Endothelial cell (in vitro differentiated cells): Measurements from ENCODE around the gene RASAL2. TPM values are rescaled to one million over a fixed set of nuclear protein-coding genes. Genes with fewer than 3 reads are reported as not detected.

Source experiments
- DNase-seq: peaks from one replicate; pipeline ENCODE4 v3.0.0; 2021; ENCODE audit warnings: low spot score
- H3K27ac Mint-ChIP-seq: one replicate; pipeline ENCODE4 v1.8.0; 2021; ENCODE audit warnings: mixed read lengths, inconsistent platforms; ENCODE audit not compliant: unreplicated experiment
- H3K27me3 Mint-ChIP-seq: one replicate; pipeline ENCODE4 v1.8.0; 2021; ENCODE audit warnings: mild to moderate bottlenecking, moderate library complexity, mixed read lengths, inconsistent platforms; ENCODE audit not compliant: unreplicated experiment
- H3K36me3 Mint-ChIP-seq: one replicate; pipeline ENCODE4 v1.8.0; 2021; ENCODE audit warnings: mild to moderate bottlenecking, low read depth, mixed read lengths, inconsistent platforms; ENCODE audit not compliant: unreplicated experiment
- H3K4me1 Mint-ChIP-seq: one replicate; pipeline ENCODE4 v1.8.0; 2021; ENCODE audit warnings: mild to moderate bottlenecking, mixed read lengths, inconsistent platforms; ENCODE audit not compliant: unreplicated experiment
- H3K4me3 Mint-ChIP-seq: one replicate; pipeline ENCODE4 v1.8.0; 2021; ENCODE audit warnings: mild to moderate bottlenecking, mixed read lengths, inconsistent platforms; ENCODE audit not compliant: unreplicated experiment
- H3K9me3 Mint-ChIP-seq: one replicate; pipeline ENCODE4 v1.8.0; 2021; ENCODE audit warnings: mixed read lengths, inconsistent platforms; ENCODE audit not compliant: unreplicated experiment
- CTCF ChIP-seq: fragments of 200-600 bp; sonication (generic); IDR thresholded peaks from one replicate; pipeline ENCODE4 v1.5.0; 2021; ENCODE audit warnings: antibody characterized with exemption; ENCODE audit not compliant: unreplicated experiment
- total RNA-seq: library from RNA; stranded (reverse); fragmentation: NEBNext Ultra II Directional; extraction: Animal tissue kit (Norgen Biotek cat#: 25700); gene quantifications from one replicate; pipeline ENCODE4 v1.2.1, GENCODE V29; 2021; ENCODE audit not compliant: unreplicated experiment

Gene RASAL2
- total RNA-seq, 1 donor from 2014 or later, result 82.1 TPM

GRCh38 chr1:178092878-178093493 lies 918 bp upstream of the RASAL2 start:
- H3K27me3 Mint-ChIP-seq, result peaks cover 3% of the 10 kb centered on the region
- no peak for TF ChIP-seq CTCF
- H3K27ac Mint-ChIP-seq, result peak overlapping the region; percentile 82
- peaks cover 3% of the 10 kb centered on the region for H3K36me3 Mint-ChIP-seq
- peak overlapping the region; percentile 96 for H3K4me3 Mint-ChIP-seq
- H3K4me1 Mint-ChIP-seq, result peaks cover 41% of the 10 kb centered on the region
- no peak for DNase-seq
- no peaks in the 10 kb centered on the region for H3K9me3 Mint-ChIP-seq

- Mint-ChIP-seq H3K27me3 (peaks cover 3% of the 10 kb centered on the region), H3K9me3 (no peaks in the 10 kb centered on the region), H3K4me3 (peak overlapping the region; percentile 96), H3K27ac (peak overlapping the region; percentile 82), H3K36me3 (peaks cover 3% of the 10 kb centered on the region), H3K4me1 (peaks cover 46% of the 10 kb centered on the region)
- TF ChIP-seq CTCF, result no peak
- DNase-seq, result peak; percentile 91
Observed at GRCh38 chr1:178093494-178093950, 382 bp upstream of the RASAL2 start.

GRCh38 chr1:178094739-178095645 lies 1.1 kb downstream of the RASAL2 start:
- H3K9me3 Mint-ChIP-seq, result no peaks in the 10 kb centered on the region
- TF ChIP-seq CTCF, result no peak
- H3K4me3 Mint-ChIP-seq, result peak overlapping the region; percentile 93
- no peak for DNase-seq
- H3K36me3 Mint-ChIP-seq, result peaks cover 3% of the 10 kb centered on the region
- H3K27ac Mint-ChIP-seq, result peak overlapping the region; percentile 10
- H3K27me3 Mint-ChIP-seq, result peaks cover 3% of the 10 kb centered on the region
- peaks cover 46% of the 10 kb centered on the region for H3K4me1 Mint-ChIP-seq

GRCh38 chr1:178096421-178096820 lies 2.5 kb downstream of the RASAL2 start:
- Mint-ChIP-seq H3K4me1 (peaks cover 56% of the 10 kb centered on the region), H3K36me3 (peaks cover 3% of the 10 kb centered on the region), H3K27ac (peak overlapping the region; percentile 54), H3K4me3 (peak overlapping the region; percentile 93), H3K27me3 (peaks cover 3% of the 10 kb centered on the region), H3K9me3 (no peaks in the 10 kb centered on the region)
- TF ChIP-seq CTCF, result no peak
- no peak for DNase-seq

GRCh38 chr1:178098262-178098661 lies 4.4 kb downstream of the RASAL2 start:
- Mint-ChIP-seq H3K27ac (no peak overlapping the region), H3K27me3 (no peaks in the 10 kb centered on the region), H3K4me1 (peaks cover 50% of the 10 kb centered on the region), H3K36me3 (peaks cover 3% of the 10 kb centered on the region), H3K4me3 (peak overlapping the region; percentile 53), H3K9me3 (no peaks in the 10 kb centered on the region)
- no peak for DNase-seq
- TF ChIP-seq CTCF, result no peak
